Adrenal gland (tissue), 12 donors: ENCODE measurements around the gene SLC4A3. TPM values are rescaled to one million over a fixed set of nuclear protein-coding genes. Genes with fewer than 3 reads are reported as not detected.

Experiments
- DNase-seq, 7 donors: peaks; one replicate each; pipeline ENCODE4 v3.0.0-alpha.2; 2019 to 2020
- H3K27ac ChIP-seq, 5 donors: fragments of 200-600 bp; sonication (generic) in 4 of 5; 1 replicate in 3 of 5; 2 replicates in 2 of 5; pipeline versions ENCODE4 v1.5.1 to v1.8.0; 2016 to 2020; ENCODE audit warnings: mild to moderate bottlenecking in 1 of 5
- H3K27me3 ChIP-seq: fragments of 200-600 bp; 2 replicates; pipeline ENCODE4 v1.8.0; 2021
- H3K36me3 ChIP-seq, 2 donors: fragments of 200-600 bp; replicated peaks in 1 of 2; 1 replicate in 1 of 2; 2 replicates in 1 of 2; pipeline versions ENCODE4 v1.5.1 to v1.8.0; 2018 to 2022
- H3K4me1 ChIP-seq, 2 donors: fragments of 200-600 bp; replicated peaks in 1 of 2; 1 replicate in 1 of 2; 2 replicates in 1 of 2; pipeline versions ENCODE4 v1.5.1 to v1.8.0; 2018 to 2021
- H3K4me3 ChIP-seq, 4 donors: fragments of 200-600 bp; sonication (generic) in 3 of 4; one replicate each; pipeline ENCODE4 v1.5.1; 2016 to 2018
- H3K9me3 ChIP-seq, 3 donors: fragments of 200-600 bp; sonication (generic) in 1 of 3; replicated peaks in 1 of 3; 1 replicate in 2 of 3; 2 replicates in 1 of 3; pipeline versions ENCODE4 v1.5.1 to v1.8.0; 2016 to 2021
- POLR2A ChIP-seq, 2 donors: fragments of 450-650 bp; IDR thresholded peaks; one replicate each; pipeline ENCODE4 v1.6.1; 2017; ENCODE audit warnings: antibody characterized with exemption in 2 of 2, mild to moderate bottlenecking in 2 of 2, moderate library complexity in 1 of 2
- WGBS, 4 donors: extraction: QIAGEN DNeasy Blood & Tissue Kit in 2 of 4; methylation state at CpG; one replicate each; pipeline versions ENCODE4 v1.1.5 to v1.1.7; 2013 to 2017; 5-methylcytosine and 5-hydroxymethylcytosine counted together
- intact Hi-C, 2 donors: fragments of 100-400 bp; cut with DNase I; formaldehyde crosslinking; loops; one replicate each; pipeline versions ENCODE4 v1.14.1 to v1.15.0; 2022 to 2023
- polyA plus RNA-seq, 3 donors: library from polyadenylated mRNA; stranded (reverse); fragments of 200-250 nt in 2 of 3; fragments of 350-450 nt in 1 of 3; fragmentation: Illumina TruSeq in 1 of 3; extraction: RNeasy Lipid Tissue Mini Kit (QIAGEN cat#74804) in 1 of 3; gene quantifications; one replicate each; pipeline ENCODE4 v1.2.3, GENCODE V29; 2013 to 2014
- total RNA-seq, 9 donors: library from RNA; depleted of rRNA in 4 of 9; stranded (reverse); fragments of >200 nt in 4 of 9; fragments of 120-200 nt in 1 of 9; fragmentation: NEBNext Ultra II Directional in 1 of 9; extraction: Animal tissue kit (Norgen Biotek cat#: 25700) in 1 of 9; gene quantifications; one replicate each; pipeline versions ENCODE4 v1.1.0 to v1.2.4, GENCODE V29; 2013 to 2023
- TF ChIP-seq, protein P1 (sequence below), 6 experiments: fragments of 450-650 bp in 4 of 6; fragments of 200-600 bp in 2 of 6; sonication (generic) in 1 of 6; IDR thresholded peaks; 1 replicate in 5 of 6; 2 replicates in 1 of 6; pipeline versions ENCODE4 v1.5.1 to v1.8.0; 2016 to 2021; ENCODE audit warnings: antibody characterized with exemption in 6 of 6, mild to moderate bottlenecking in 2 of 6, moderate library complexity in 1 of 6
- donor health status: healthy with polysubstance abuse.
- donor health status: Bipolar disorder and iron deficiency.
- donor health status: DM: yes; HTN: yes; CAD: no.
- donor health status: DM: no; HTN: no; CAD: no.
- donor health status: DM: no; HTN: no; CAD: no.
- donor health status: DM: yes; HTN: yes; CAD: no.

Gene SLC4A3
- total and polyA plus RNA-seq, 12 donors, result 3.9 to 40.5 (median 15.0) TPM

DNA sequence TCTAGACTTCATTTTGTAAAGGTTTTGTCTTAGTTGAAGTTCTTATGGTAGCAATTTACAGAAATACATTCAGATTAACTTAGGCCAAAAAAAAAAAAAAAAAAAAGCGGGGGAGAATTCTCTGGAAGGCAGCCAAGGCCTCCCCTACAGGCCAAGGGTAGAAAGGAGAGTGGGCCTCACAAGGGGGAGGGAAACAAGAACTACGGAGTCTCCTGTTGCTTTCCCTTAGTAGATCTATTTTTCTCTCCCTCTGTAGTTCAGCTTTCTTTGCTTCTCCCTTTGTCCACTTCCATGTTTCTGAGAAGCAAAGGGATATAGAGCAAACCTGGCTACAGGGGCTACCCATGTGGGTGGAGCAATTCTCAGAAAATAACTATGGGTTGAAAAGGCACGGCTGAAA is 32.2 kb upstream of the SLC4A3 start:
- no peak overlapping the region for H3K4me3 ChIP-seq
- no peak for DNase-seq
- peak overlapping the region in 2 of 5 donors; percentile 1 to 11 for H3K27ac ChIP-seq
- intact Hi-C loops, result no loop called here
- no peaks in the 10 kb centered on the region for H3K36me3 ChIP-seq
- 34 to 45% (median 39%) methylated on average over 2 to 3 of the region's 3 CpGs for WGBS, 4 donors
- no peak for TF ChIP-seq POLR2A (IDR thresholded peaks at IDR 0.05)
- TF ChIP-seq, protein P1, sequence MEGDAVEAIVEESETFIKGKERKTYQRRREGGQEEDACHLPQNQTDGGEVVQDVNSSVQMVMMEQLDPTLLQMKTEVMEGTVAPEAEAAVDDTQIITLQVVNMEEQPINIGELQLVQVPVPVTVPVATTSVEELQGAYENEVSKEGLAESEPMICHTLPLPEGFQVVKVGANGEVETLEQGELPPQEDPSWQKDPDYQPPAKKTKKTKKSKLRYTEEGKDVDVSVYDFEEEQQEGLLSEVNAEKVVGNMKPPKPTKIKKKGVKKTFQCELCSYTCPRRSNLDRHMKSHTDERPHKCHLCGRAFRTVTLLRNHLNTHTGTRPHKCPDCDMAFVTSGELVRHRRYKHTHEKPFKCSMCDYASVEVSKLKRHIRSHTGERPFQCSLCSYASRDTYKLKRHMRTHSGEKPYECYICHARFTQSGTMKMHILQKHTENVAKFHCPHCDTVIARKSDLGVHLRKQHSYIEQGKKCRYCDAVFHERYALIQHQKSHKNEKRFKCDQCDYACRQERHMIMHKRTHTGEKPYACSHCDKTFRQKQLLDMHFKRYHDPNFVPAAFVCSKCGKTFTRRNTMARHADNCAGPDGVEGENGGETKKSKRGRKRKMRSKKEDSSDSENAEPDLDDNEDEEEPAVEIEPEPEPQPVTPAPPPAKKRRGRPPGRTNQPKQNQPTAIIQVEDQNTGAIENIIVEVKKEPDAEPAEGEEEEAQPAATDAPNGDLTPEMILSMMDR (IDR thresholded peaks at IDR 0.05), result no peak
- peaks cover 4 to 10% of the 10 kb centered on the region in 2 donors for H3K4me1 ChIP-seq
- no peaks in the 10 kb centered on the region for H3K27me3 ChIP-seq
- no peaks in the 10 kb centered on the region for H3K9me3 ChIP-seq

DNA sequence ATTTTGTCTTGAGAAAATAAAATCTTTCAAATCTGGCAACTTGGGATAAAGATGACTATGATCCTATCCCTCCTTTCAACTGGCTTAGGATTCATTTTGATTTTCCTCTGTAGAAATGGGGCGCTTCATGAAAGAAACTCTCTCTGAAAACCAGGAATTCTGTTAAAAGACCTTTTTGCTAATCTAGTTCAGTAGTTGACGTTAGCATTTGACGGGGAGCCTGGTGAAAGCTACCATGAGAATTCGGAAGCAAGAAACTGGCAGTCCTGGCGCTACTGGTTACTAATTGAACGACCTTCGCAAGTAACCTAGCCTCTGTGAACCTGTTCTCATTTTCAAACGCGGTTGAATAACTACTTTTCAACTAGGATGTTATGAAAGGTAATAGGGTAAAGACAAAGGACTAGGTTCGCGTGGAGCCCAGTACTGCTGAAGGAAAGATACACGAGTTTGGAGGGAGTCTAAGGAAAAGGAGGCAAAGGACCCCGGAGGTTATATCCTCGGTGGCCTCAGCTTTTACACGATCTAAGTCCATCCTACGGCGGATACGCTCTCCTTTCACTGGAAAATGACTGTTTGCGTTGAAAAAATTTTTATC is 30.4 kb upstream of the SLC4A3 start:
- Histone ChIP-seq H3K36me3 (peaks cover 0 to 7% of the 10 kb centered on the region in 2 donors), H3K27ac (peak overlapping the region; percentile 81 to 98 (median 92)), H3K27me3 (no peaks in the 10 kb centered on the region), H3K4me1 (peaks cover 4 to 10% of the 10 kb centered on the region in 2 donors), H3K9me3 (no peaks in the 10 kb centered on the region), H3K4me3 (peak overlapping the region in 3 of 4 donors; percentile 47 to 93 (median 58))
- TF ChIP-seq, protein P1 (IDR thresholded peaks at IDR 0.05), result no peak
- no peak for TF ChIP-seq POLR2A (IDR thresholded peaks at IDR 0.05)
- intact Hi-C loops, result no loop called here
- DNase-seq, result peak in 1 of 7 donors; percentile 27
- 6 to 9% (median 8%) methylated on average over 19 of the region's 19 CpGs for WGBS, 4 donors

DNA sequence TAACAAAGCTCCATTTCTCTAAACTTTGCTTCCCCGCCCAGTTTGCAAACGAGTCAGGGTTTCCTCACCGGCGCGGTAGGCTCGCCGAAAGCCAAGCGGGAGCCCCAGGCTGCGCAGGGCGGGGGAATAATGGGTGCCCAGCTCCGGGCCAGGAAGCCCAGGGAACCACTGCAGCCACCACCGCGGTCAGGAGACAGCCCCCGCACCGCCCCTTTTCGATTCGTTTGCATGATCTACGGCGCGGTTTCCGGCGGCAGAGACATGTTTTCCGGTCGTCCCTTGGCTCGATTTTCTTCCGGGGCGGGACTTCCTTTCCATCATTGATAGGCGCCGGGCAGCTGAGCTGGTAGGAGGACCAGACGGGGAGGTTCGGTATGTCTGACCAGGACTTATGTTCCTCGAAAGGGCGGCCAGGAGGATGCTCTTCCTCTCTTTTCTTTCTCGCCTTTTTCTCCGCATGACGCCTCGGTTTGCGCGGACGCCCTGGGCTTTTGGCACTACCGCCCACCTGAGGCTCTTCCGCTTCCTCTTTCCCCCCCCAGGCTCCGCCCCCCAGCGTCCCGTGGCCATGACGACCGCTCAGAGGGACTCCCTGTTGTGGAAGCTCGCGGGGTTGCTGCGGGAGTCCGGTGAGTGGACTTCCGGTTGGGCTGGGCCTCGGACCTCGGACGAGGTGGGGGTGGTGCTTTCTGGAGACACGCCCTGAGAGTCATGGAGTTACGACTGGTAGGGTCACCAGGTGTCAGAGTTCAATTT is 29.7 kb upstream of the SLC4A3 start, which contains the start of gene STK11IP:
STK11IP (plus strand) TSS at position 306 of the 756 bp plus-strand sequence; CDS start at position 569, 263 bp downstream.
- WGBS, 4 donors, result 0 to 1% (median 0%) methylated on average over 22 to 57 of the region's 57 CpGs
- TF ChIP-seq, protein P1 (IDR thresholded peaks at IDR 0.05), result no peak
- TF ChIP-seq POLR2A (IDR thresholded peaks at IDR 0.05), result peak; percentile 95 to 96
- intact Hi-C loops, result no loop called here
- Histone ChIP-seq H3K36me3 (peaks cover 0 to 14% of the 10 kb centered on the region in 2 donors), H3K4me3 (peak within 1 kb of the TSS; percentile 7 to 93 (median 52)), H3K27ac (peak within 1 kb of the TSS; percentile 81 to 98 (median 92)), H3K9me3 (no peaks in the 10 kb centered on the region), H3K27me3 (no peaks in the 10 kb centered on the region), H3K4me1 (peaks cover 4 to 10% of the 10 kb centered on the region in 2 donors)
- DNase-seq, result peak; percentile 96 to 99 (median 99)

DNA sequence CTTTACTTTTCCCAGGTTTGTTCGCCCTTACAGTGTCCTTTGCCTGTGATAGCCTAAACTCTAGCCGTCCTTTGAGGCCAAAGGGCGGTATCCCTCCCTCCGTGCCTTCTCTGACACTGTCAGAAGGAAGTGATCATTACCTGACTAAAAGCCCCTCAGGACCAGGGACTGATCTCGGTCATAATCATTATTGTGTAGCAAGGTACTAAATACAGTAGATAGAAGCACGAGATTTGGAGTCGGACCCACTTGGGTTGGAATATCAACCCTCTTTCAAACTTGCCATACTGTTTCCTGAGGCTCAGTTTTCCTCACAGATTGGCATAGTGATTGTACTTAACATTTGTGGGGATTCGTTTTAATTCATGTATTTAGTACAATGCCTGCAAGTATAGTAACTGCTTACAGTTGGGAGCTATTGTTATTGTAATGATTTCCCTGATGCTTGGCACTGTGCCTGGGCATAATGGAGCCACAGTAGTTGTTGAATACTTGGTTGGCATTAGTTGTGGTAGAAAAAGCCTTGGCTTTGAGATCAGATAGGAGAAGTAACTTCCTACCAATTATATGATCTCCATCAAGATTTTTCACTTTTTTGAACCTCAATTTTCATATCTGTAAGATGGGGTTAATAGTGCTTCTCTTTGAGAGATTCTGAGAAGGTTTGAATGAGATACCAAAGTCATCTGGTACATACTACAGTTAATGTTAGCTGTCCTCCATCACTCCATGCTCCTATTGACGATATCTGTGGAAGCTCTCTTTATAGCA is 28.9 kb upstream of the SLC4A3 start:
- H3K4me3 ChIP-seq, result peak overlapping the region in 2 of 4 donors; percentile 47 to 93
- peaks cover 4 to 10% of the 10 kb centered on the region in 2 donors for H3K4me1 ChIP-seq
- intact Hi-C loops, result no loop called here
- H3K27ac ChIP-seq, result peak overlapping the region; percentile 81 to 98 (median 92)
- peaks cover 0 to 18% of the 10 kb centered on the region in 2 donors for H3K36me3 ChIP-seq
- TF ChIP-seq, protein P1 (IDR thresholded peaks at IDR 0.05), result no peak
- TF ChIP-seq POLR2A (IDR thresholded peaks at IDR 0.05), result no peak
- no peaks in the 10 kb centered on the region for H3K9me3 ChIP-seq
- H3K27me3 ChIP-seq, result no peaks in the 10 kb centered on the region
- DNase-seq, result peak in 2 of 7 donors; percentile 30 to 42
- 25 to 30% (median 26%) methylated on average over 9 of the region's 9 CpGs for WGBS, 4 donors
